NCI-H524 (cell line): ENCODE measurements around the gene PHKB.
"Not testable (repeated sequence)": the region's sequence is repeated elsewhere in the genome, so short reads cannot be mapped to it uniquely, and the experiment has no call there.

Source experiments
- DNase-seq, 2 experiments: peaks; one replicate each; lab custom pipeline; 2025; lab: John Stamatoyannopoulos, UW

PHKB gene

DNA sequence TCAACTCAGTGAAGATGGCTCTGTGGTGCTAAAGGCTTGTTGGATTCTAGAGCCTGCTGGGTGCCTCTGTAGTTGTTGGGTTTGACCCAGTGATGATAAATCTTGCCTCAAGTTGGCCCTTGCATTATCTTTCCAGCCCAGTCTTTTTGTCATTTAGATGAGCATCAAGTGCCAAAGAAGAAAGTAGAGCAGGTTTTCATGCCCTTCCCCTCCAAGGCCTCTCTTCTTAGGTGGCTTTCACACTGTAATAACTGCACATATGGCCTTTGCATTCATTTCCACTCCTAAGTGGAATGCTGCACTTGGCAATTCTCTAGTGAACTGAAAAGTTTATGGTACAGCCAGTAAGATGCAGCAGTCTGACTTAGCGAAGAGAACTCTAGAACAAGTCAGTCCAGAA lies 165.1 kb downstream of the PHKB start:
- no peak for DNase-seq

DNA sequence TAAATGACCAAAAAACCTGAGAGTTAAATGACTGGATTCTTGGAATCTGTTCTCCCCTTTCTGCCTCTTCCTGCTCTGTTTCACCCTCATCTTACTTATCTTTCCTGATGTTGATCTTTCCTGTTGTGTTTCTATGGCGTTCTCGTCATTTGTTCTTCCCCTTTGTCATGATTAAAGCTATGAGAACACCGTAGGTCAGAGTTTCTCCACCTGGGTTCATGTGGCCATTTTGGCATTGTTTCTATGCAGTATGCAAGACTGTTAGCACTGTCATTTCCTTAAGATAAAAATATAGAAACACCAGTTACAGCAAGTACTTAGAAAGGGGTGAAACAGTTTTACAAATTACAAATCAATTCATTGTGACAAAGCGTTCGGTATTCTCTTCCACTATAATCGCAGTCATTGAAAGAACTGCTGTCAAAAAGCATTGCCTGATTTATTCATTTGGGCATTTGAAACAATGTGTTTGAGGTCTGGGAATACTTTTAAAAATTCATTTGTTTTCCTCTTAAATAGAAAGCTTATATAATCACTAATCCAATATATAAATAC lies 166.0 kb downstream of the PHKB start:
- DNase-seq = no peak

DNA sequence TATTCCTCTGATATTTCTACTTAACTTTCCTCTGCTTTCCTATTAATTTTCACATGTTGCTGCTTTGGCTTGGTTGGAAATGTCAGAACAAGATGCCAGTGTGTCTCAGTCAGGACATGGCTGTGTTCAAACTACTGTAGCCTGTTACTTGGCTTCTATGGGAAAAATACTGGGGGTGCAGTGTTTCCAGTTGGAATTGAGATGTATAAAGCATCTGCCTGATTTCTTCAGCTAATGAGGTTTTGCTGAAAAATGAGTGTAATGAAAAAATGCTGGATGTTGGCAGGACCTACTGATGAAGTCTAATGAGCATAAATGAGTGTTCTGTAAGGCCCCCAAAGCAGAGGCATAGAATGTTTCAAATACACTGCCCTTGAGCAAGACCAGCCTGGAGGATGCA lies 166.6 kb downstream of the PHKB start:
- no peak for DNase-seq

DNA sequence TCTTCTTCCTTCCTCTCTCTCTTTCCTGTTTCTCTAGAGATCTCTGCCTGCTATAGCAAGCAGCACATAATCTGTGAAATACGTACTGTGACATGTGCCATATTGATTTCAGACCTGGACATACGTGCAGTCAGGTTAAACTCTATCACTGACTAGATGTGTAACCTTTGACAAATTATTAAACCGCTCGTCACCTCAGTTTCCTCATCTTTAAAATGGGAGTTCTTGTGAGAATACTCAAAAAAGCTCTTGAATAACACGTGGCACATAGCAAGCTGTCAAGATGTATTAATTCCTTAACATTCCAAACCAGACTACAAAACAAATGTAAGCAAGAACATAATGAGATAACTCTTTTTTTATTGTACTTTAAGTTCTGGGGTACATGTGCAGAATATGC lies 170.0 kb downstream of the PHKB start:
- no peak for DNase-seq

DNA sequence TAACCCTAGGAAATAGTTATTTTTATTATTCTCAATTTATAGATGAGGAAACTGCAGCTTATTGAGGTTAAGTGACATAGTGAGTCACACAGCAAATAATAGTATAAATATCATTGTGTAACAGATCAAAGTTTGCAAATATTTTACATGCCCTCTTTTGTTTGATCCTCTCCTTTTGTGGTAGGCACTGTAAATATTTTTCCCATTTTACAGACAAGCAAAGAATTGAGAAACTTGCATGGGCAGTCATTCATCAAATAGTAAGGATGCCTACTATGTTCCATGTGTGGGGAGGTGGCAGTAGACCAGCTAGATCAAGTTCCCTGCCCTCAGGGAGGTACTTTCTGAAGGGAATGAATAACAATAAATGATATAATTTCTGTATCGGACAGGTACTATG lies 173.0 kb downstream of the PHKB start:
- DNase-seq = no peak

DNA sequence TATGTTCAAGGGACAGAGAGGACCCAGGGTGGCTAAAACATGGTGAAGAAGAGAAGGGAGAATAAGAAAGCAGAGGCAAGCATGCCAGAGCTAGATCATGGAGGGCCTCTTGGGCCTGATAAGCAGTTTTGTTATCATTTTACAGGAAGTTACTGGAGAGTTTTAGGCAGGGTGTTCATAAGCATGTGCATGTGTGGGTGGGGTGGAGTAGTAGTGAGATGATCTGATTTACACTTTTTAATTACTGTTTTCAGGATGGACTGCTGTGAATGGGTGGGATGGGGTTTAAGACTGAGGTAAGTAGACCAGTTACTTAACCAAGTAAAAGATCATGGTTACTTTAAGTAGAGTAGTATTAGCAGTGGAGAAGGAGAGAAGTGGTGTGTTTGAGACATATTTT lies 173.6 kb downstream of the PHKB start:
- no peak for DNase-seq

DNA sequence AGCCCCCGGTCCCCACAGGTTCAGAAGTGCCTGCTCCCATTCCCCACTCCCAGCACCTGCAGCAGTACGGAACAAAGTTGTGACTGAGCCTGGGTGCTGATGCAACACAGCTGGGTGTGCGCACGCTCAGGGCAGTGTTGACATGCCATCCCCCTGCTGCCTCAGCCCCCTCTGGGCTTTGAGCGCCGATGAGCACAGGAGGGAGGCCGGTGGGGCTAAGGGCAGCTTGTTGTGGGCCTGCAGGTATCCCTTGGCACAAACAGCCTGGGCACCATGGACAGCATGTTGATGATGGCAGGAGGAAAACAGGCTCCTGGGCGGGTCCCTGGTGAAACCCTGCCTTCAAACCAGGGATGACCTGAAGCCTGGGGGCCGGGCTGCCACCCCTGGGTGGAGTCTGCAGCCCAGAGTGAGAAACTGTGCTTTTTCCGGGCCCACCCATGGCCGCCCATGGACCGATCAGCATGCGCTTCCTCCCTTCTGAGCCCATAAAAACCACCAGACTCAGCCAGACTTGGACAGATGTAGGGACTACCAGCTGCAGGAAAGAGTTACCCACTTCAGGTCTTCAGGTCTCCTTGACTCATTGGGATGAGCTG lies 175.5 kb downstream of the PHKB start:
- no peak for DNase-seq

DNA sequence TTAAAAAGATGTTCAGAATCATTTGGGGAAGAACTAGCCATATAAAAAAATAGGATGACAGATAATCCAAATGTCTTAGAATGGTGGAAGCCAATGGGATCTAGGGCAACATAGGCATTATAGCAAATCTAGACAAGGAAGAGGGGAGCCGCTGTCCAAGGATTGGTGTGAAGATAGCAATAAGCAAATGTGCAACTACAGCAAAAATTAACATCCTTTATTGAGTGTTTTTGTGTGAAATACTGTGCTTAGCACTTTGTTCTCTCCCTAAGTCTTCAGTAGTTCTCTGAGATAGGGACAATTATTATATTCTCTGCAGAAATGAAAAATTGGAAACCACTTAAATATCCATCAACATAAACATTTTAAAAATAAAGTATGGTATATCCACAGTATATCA lies 177.0 kb downstream of the PHKB start:
- DNase-seq = no peak

DNA sequence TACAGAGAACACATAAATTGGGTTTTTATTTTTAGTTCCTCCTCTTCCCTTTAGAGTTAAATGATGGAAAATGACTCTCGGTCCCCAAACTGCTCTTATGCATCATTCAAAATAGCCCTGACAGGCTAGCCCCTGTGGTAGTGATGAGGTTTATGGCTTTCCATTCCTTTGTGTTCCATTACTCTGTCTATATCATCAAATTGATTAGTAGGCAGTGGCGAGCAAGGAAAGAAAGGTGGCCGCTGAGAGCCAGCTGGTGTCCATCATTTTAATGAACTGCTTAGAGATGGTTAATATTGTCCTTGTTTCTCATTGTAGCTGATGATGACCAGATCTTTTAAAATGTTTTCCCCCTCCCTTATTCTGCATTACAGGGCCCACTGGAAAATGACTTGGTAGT lies 179.5 kb downstream of the PHKB start:
- no peak for DNase-seq

DNA sequence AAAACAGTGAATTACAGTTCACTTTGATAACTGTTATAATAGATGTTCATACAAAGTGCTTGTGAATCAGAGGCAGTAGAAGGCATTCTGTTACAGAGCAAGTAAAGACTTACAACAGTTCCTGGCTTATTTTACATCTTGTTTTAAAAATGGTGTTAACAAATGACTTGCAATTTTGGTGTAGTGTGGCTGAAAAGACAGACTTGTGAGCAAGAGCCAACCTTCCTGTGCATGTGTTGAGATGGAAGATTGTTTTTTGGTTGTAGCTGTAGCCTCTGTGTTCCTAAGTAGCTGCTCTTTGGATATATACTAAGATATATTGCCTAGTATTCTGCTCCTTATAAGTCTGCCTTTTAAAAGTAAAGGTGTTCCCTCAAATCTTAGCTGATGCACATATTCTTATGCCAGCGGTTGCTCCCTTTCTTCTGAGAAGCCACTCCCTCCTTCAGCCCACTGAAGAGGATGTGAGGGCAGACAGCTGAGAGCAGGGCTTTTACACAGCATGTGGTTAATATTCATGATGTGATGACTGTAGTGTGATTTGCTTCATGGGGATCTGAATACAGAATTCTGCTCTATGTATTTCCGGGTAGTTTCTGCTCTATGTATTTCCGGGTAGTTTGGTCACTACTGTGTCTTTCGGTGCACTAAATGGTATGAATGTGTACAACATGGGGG lies 182.3 kb downstream of the PHKB start:
- no peak for DNase-seq

DNA sequence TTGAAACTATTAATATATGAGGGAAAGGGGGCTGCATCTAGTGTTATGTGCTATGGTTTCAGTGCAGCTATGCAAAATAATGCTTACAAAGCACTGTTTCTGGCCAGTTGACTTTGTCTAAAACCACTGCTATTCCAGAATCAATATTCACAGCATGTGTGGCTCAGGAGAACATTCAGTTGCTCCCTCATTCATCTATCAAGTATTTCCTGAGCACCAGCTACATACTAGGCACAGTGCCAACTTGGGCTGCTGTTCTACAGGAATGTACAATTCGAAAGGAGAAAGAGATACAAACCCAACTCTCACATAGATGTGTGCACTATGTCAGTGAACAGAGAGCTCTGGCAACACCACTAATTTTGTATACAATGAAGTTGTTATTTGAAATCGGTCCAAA lies 183.0 kb downstream of the PHKB start:
- no peak for DNase-seq

DNA sequence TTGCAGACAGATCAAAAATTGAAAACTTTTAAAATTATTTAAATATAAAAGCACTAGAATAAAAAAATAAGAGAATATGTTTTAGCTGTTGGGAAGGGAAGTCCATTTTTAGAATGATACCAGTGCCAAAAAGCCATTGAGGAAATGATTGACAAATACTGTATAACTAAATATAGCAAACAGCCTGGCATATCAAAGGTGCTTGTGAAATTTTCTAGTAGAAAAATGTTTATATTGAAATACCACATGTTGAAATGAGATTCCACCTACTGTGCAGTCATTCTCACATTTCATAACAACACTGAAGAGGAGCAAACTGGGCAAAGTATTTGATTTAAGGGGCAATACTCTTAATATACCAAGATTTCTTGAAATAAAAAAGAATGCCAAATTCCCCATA lies 183.5 kb downstream of the PHKB start:
- no peak for DNase-seq

DNA sequence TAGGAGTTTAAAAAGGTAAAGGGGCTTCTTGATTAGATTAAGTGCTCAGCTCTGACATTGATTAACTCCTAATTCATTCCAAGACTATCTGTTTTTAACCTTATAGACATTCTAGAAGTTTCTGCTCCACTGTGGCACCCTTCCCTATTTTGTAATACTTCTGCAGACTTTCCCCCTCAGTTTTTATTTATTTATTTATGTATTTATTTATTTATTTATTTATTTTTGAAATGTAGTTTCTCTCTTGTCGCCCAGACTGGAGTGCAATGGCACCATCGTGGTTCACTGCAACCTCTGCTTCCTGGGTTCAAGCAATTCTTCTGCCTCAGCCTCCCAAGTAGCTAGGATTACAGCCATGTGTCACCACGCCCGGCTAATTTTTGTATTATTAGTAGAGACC lies 185.8 kb downstream of the PHKB start:
- no peak for DNase-seq

DNA sequence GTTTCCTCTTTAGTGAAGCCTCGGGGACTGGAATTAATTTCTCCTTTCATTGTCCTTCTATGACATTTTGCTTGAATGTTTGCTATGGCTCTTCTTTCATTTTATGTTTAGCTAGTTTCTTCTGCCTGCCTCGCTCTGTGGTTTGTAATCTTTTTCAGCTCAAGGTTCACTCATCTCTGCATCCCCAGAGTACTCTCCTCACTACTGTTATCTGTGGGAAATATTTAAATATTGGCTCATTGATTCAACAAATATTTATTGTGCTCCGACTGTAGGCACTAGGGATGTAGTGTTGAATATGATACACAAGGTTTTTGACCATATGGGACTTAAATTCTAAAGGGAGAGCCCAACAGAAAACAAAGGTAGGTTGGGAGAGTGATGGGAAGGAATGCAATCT lies 195.9 kb downstream of the PHKB start:
- no peak for DNase-seq

DNA sequence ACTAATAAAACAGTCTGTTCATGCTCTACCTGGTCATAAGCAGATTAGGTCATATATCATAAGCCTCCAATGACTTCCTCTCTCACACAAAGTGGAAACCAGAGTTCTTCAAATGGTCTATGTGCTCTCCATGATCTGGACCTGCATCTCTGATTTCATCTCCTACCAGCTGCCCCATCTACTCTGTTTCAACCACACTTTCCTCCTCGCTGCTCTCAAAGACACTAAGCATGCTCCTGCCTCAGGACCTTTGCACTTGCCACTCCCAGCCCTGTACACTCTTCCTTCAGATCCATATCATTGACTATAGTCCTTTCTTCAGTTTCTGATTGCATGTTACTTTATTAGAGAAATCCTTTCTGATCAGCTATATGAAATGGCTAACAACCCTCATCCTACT lies 196.8 kb downstream of the PHKB start:
- DNase-seq = no peak

DNA sequence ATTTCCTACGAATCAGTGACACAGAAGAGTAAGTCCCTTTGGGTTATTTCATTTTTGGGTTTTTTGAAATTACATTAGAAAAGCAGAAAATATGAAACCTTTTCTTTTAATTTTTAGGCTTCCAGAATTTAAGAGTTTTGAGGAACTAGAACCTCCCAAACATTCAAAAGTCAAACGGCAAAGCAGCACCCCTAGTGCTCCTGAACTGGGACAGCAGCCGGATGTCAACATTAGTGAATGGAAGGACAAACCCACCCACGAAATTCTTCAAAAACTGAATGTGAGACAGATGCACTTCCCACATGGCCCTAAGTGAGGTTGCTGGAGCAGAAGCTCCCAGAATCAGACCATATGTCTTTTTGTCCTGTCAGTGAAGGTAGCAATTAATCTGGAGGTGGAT lies 199.4 kb downstream of the PHKB start:
- DNase-seq = no peak

DNA sequence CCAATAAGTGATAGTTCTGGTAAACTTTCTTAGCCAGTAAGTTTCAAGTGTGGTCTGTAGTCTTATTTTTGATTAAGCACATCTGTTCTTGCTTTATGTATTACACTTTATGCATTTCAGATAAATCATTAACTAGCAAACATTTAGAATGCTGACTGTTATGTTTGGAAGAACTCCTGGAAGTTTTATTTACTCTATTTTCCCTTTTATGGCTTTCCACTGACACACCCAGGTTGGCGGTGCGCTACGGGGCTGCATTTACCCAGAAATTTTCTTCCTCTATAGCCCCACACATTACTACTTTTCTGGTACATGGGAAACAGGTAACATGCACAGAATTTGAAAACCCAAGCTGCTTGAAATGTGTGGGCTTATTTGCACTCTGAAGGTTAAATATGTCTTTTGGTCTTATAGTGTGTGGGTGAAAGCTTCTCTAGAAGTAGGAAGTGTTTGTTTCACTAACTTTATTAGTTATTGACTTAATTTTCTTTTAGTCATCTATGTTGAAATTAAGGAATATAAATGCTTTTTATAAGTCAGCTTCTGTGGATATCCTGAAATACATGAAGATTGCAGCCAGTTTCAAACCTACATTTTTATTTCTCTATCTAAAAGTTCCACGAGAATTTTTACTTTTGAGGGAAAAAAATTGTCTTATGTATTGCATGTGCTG lies 203.7 kb downstream of the PHKB start:
- DNase-seq = no peak

DNA sequence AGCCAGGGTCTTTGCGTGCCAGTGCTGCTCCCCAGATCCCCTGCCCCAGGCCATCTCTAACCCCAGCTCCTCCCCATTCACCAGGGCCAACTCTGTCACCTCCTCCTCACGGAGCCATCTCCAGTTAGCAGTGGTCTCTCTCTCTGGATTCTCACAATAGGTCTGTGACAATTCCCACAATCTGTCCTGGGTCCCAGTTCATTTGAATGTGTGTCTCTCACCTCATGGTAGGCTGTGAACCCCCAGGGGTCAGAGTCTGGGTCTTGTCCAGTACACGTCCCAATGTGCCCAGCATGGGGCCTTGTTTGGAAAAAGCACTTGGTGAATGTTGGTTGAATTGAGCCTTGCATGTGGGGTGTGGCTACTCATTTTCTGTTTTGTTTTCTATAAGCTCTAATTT lies 205.3 kb downstream of the PHKB start:
- no peak for DNase-seq

DNA sequence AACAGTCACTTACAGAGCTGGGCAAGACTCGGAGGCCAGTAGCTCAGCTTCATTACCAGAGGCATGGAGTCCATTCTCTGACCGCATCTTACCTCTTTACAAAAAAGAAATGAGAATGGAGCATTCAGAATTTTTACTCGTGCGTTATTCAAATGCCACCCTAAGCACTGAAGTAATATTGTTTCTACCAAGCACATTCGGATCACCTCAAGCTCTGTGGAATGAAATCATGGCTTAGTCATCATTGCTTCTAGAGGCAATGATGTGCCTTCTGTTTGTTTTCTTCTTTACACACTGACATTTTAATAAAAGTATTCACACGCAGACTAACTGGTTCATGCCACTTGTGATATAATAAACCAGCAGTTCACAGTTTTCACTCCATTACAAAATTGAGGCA lies 206.8 kb downstream of the PHKB start:
- DNase-seq = no peak

DNA sequence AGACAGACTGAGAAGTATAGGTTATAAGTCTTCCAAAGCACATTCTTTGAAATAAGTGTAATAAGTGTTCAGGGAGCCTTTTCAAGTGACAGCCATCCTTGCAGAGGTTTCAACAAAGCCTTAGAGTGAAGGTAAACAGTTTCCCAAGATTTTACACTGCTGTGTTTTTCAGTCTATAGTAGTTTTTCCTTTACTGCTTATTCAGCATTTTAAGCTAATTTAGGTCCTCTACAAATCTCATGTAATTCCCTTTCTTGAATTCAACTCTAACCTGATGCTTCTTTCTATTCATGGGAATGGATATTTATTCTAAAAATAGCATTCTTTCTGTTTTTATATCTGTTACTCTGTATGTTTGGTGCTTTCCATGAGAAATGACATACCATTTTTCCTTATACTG lies 211.3 kb downstream of the PHKB start:
- DNase-seq = no peak

DNA sequence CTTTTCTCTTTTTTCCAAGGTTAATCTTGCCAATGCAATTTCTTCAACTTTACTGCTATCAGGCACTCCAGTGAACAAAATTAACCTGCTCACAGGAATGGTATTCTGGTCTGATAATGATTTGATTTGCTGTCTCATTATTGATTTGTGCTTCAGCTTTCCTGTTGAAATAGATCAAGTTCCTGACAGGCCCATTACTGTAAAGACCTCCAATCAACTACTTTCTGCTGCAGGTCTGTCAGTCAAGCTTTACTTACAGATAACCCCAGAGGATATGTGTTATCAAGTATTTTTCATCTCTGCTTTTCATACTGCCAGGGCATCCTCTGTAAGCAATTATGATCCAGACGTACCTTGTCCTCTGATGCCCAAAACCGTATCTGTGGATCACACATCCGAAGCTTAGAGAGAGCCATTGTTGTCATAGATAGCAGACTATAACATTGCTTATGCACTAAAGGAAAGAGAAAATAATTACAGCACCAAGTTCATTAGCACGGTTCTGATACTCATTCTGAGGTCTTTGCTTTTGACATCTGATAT lies 215.6 kb downstream of the PHKB start:
- DNase-seq = no peak

DNA sequence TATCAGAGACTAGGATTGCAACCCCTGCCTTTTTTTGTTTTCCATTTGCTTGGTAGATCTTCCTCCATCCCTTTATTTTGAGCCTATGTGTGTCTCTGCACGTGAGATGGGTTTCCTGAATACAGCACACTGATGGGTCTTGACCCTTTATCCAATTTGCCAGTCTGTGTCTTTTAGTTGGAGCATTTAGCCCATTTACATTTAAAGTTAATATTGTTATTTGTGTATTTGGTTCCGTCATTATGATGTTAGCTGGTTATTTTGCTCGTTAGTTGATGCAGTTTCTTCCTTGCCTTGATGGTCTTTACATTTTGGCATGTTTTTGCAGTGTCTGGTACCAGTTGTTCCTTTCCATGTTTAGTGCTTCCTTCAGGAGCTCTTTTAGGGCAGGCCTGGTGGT lies 220.4 kb downstream of the PHKB start:
- not testable (repeated sequence) for DNase-seq

DNA sequence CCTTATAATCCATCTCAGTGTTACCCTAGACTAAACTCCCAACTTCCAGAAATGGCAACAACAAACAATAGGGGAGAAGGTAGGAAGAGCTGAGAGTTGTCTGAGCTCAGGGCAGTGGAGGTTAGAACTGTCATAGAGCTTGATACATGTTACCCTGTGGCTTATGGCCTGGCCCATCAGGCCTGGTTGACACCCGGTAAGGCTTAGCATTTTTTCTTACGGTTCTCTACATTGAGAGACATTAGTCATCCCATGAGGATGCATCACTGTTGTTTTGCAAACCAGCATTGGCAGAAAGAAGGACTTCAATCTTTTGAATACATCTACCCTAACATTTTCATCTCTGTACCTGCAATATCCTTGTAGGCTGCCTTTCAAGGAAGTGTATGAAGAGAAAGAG lies 226.6 kb downstream of the PHKB start:
- DNase-seq = no peak
